Germinal center (tissue), 1 donor: ENCODE data around the gene FAM234A.
A peak's percentile ranks its signal among the peaks of the same experiment; 100 is the strongest.
"Not testable (repeated sequence)": the region's sequence is repeated elsewhere in the genome, so short reads cannot be mapped to it uniquely, and the experiment has no call there.

Experiments used
- DNase-seq: peaks from one replicate; pipeline ENCODE4 v3.0.0; 2012; ENCODE audit warnings: mixed read lengths, low spot score

The FAM234A gene, protein sequence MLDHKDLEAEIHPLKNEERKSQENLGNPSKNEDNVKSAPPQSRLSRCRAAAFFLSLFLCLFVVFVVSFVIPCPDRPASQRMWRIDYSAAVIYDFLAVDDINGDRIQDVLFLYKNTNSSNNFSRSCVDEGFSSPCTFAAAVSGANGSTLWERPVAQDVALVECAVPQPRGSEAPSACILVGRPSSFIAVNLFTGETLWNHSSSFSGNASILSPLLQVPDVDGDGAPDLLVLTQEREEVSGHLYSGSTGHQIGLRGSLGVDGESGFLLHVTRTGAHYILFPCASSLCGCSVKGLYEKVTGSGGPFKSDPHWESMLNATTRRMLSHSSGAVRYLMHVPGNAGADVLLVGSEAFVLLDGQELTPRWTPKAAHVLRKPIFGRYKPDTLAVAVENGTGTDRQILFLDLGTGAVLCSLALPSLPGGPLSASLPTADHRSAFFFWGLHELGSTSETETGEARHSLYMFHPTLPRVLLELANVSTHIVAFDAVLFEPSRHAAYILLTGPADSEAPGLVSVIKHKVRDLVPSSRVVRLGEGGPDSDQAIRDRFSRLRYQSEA

DNA sequence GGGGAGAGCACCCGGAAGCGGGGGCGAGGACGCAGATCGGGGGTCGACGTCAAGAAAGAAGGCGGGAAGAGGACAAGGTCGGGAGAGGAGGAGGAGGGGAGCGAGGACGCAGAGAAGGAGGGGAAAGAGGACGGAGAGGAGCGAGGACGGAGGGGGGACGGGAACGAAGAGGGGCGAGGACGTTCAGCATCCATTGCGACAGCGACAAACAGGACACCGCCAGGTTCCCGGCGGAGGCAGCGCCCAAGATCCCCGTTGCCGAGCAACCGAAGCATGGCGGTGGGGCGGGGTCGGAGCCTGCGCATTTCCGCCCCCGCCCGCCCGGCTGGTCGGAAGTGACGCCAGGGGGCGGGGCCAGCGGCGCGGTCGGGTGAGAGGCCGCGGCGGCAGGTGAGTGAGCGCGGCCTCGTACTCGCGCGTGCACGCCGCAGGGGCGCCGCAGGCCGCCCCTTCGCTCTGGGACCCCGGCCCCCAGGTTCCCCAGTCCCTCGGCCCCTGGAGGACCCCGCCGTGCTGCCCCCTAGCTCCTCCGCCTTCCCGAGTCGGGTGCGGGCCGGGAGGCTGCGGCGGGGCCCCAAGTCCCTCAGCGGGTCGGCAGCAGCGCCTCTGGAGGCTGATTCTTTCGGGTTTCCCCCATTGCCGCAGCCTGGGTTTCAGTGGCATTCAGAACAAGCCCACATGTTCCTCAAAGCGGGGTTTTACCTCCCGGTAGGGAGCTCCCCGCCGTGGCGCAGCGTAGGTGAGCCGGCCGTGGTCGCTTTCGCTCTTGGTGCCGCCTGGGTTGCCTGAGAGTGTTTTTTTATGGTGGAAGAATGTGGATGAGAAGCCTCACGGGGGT is at the start of gene FAM234A:
FAM234A (plus strand) TSS at position 354 of the 838 bp plus-strand sequence. CDS start 19,593 bp downstream, outside the sequence.
- DNase-seq = peak; percentile 96

DNA sequence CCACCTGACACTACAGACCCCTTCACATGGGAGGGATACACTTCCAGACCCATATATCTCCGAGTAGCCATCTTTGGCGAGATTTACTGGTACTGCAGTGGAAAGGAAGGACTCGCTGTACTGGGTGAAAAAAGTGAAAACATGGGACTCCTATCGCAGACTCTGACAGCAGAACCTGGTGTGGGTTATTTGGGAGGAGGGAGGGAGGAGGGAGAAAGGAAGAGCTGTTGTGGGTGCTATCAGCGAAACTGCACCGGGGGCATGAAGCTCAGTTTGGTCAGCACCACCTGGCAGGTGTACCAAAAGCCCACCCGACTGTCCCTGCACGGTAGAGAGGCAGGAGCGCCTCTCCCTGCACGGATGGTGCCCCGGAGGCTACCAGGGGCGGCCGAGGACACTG is 49.4 kb upstream of the FAM234A start:
- no peak for DNase-seq

DNA sequence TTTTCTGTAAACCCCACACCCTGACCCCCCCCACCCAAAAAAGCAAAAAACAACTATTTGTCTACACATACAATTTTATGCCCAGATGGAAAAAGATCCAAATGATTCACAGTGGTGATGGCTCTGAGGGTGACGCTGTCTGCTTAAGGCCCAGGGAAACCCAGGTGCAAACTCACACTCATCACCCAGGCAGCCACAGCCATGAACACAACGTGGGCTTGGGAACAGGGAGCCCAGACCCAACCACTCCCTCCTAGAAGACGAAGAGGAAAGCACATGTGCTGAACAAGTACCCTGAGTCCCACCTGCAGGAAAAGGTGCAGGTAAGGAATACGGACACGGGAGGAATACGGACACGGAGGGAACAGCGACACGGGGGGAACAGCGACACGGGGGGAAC is 48.9 kb upstream of the FAM234A start:
- DNase-seq = no peak

DNA sequence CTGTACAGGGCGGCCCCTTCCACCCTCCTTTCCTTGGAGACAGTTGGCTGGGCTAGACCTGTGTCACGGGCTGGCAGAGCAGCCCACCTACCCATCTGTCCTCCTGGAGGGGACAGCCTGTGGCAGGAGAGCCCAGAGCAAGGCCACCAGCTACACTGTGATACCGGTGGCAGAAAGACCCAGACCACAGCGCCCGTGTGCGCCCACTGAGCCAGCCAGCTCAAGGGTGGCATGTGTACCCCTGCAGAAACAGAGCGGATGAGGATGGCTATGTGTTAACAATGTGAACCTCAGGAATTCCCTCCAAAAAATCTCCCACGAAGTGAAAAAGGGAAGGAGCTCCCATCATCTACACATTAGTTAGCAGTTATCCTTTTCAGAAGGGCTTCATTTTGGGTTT is 47.3 kb upstream of the FAM234A start:
- no peak for DNase-seq

DNA sequence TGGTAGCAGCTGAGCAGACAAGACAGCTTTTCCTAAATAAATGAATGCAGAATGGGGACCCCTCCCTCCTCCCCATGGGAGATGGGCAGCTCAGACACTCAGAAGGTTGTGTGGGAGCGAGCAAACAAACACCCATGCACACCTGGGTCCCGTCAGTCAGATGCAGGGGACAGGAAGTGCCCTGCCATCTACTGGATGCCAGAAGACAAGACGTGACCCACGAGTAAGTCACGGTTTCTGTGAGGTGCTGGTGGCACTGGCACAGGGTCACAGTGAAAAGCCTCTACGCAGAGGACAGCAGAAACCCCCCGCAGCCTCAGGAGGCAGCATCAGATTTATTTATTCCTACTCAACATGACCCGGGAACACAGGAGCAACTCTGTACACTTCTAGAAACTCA is 45.9 kb upstream of the FAM234A start:
- DNase-seq = peak; percentile 45

DNA sequence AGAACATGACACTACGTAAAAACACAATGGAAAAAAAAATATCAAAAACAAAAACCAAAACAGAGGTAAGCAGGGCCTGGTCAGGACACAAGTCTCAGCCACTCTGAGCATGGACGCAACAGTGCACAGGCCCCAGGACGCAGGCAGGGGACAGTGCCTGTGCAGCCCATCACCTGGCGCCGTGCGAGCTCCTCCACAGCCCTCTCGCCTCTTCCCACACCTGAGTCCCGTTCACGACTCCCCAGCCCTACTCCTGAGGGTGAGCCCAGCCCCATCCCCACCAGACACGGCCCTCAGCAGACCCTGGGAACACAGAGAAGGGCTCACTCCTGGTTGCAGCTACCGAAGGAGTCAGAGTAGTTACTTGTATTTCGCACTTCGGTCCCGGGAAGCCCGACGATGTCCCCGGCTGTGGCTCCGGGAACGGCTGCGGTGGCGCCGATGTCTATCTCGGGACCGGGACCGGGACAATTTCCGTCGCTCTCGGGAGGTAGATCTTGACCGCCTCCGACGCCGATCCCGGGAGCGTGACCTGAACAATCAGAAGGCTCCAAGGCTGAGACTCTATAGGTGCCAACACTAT is 44.9 kb upstream of the FAM234A start:
- no peak for DNase-seq

DNA sequence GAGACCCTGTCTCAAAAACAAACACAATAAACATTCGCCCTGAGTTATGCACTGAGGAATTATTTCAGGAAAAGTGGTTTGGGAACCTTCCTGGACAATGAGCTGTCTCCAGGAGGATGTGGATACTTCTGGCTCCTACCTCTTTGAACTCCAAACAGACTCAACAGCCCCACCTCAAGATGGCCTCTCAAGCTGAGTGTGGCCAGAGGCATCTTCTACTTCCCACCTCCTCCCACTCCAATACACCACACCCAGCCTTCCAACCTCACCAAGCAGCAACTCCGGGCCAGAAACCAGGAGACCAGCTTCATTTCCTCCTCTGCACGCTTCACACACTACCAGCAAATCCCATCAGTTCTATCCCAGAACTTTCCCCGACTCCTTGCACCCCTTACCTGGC is 42.8 kb upstream of the FAM234A start:
- no peak for DNase-seq

DNA sequence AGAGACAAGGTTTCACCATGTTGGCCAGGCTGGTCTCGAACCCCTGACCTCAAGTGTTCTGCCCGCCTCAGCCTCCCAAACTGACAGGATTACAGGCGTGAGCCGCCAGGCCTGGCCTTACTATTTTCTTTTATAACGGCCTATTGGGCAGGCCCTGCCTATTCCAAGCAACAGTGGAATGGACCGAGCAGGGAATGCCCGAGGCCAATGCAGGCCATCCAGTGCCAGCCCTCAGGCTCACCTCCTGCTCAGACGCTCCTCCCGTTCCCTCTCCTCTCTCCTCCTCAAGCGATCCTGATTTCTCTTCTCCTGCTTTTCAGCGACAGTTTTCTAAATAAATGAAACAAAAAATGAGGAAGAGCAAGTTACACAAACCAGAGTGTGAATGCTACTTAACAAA is 41.9 kb upstream of the FAM234A start:
- no peak for DNase-seq

DNA sequence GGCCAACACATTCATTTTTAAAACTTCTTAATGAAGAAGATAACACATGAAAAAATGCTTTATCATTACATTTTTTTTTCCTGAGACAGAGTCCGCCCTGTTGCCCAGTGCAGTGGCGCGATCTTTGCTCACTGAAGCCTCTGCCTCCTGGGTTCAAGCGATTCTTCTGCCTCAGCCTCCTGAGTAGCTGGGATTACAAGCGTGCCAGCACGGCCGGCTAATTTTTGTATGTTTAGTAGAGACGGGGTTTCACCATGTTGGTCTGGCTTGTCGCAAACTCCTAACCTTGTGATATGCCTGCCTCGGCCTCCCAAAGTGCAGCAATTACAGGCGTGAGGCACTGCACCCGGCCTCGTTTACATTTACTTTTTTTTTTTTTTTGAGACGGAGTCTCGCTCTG is 41.2 kb upstream of the FAM234A start:
- DNase-seq = no peak

DNA sequence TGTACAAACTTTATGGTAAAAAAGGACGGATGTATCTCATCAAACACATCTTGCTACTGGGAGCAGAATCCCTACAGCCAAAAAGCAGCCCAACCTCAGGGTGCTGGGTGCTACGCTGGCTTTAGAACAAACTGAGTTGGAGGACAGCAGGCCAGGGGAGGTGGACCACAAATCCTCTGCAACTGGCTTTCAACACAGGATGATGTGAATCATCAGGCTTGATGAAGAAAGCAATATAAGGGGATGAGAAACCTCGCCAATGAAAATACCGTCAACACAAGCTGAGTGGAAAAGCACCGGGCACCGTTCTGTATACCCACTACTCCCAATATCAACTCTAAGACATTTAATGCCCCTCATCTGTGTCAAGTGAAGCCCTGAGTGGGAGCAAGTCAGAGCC is 40.1 kb upstream of the FAM234A start:
- DNase-seq = no peak

DNA sequence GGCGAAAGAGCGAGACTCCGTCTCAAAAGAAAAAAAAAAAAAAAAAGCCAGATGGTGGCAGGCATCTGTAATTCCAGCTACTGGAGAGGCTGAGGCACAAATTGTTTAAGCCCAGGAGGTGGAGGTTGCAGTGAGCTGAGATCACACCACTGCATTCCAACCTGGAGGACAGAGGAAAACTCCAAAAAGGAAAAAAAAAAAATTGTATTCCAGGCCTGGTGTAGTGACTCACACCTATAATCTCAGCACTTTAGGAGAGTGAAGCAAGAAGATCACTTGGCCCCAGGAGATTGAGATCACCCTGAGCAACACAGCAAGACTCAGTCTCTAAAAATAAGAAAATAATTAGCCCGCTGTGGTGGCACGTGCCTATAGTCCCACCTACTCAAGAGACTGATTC is 34.2 kb upstream of the FAM234A start:
- DNase-seq = no peak

DNA sequence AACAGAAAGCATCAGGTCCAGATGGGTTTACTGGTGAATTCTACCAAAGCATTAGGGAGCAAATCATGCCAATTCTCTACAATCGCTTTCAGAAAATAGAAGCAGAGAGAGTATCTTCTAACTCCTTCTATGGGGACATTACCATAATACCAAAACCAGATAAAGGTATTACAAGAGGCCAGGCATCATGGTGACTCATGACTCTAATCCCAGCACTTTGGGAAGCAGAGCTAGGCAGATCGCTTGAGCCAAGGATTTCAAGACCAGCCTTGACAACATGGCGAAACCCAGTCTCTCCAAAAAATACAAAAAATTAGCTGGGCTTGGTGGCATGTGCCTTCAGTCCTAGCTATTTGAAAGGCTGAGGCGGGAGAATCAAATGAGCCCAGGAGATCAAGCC is 31.4 kb upstream of the FAM234A start:
- no peak for DNase-seq

DNA sequence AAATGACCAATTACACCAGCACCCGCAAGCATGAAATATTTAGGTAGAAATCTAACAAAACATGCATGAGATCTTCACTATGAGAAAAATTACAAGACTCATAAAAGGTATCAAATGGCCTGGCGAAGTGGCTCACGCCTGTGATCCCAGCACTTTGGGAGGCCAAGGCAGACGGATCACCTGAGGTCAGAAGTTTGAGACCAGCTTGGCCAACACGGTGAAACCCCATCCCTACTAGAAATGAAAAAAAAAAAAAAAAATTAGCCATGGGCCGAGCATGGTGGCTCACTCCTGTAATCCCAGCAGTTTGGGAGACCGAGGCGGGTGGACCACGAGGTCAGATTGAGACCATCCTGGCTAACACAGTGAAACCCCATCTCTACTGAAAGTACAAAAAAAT is 30.6 kb upstream of the FAM234A start:
- DNase-seq = not testable (repeated sequence)

DNA sequence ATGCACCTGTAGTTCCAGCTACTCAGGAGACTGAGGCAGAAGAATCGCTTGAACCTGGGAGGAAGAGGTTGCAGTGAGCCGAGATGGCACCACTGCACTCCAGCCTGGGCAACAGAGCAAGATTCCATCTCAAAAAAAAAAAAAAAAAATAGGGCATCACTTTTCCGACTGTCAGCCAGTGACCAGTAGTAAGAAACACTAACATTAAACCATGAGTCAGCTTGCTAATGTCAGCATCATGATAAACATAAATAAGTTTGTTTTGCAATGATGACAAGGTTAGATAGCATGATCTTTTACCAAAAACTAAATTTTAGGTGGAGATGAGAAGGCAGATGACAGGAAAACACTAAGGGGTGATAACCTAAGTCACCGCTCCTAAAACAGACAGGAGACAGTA is 25.3 kb upstream of the FAM234A start:
- not testable (repeated sequence) for DNase-seq

DNA sequence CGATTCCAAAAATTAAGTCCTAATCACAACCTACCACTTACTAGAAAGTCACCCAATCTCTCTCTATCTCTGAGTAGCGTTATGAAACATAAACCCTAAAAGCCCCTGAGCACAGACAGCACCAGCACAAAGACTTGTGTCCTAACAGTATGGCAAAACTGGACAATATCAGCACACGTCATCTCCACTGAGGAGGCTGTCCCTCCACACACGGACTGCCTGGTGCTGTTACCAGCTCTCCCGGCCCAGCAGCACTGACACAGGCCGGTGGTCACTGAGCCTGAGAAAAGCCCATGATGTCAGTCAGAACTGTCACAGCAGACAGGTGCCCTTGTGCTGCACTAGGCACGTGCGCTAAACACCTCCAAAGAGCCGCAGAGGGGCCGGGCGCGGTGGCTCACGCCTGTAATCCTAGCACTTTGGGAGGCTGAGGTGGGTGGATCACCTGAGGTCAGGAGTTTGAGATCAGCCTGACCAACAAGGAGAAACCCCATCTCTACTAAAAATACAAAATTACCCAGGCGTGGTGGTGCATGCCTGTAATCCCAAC is 22.9 kb upstream of the FAM234A start:
- not testable (repeated sequence) for DNase-seq

DNA sequence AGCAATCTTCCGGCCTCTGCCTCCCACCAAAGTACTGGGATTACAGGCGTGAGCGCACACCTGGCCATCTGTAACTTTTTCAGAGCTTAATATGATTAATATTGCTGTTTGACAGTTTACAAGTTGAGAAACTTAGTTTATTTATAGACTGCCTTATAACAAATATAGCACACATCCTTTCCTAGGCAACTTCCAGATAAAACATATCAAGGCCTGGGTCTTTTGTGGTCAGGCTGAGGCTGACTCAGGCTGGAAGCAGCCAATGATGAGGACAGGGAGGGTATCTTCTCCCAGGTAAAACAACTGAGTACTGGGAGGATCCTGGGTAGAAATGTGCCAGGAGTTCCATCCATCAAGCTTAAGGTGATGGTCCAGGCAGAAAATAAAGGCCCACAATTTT is 21.6 kb upstream of the FAM234A start:
- no peak for DNase-seq

DNA sequence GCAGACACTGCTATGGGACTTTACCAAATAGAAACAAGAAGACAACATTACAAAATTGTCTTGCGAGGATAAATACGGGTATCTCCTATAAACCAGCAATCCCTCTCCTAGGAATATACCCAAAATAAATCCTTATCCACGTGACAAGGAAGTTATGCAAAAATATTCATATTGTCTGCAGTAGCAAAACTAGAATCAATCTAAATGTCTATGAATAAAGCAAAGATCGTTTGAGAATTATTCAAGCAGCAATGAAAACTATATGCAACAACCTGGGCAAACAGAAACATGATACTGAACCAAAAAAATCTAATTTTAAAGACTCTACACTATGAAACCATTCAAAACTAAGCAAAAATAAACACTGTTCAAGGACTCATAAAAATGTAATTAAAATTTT is 14.6 kb upstream of the FAM234A start:
- no peak for DNase-seq

DNA sequence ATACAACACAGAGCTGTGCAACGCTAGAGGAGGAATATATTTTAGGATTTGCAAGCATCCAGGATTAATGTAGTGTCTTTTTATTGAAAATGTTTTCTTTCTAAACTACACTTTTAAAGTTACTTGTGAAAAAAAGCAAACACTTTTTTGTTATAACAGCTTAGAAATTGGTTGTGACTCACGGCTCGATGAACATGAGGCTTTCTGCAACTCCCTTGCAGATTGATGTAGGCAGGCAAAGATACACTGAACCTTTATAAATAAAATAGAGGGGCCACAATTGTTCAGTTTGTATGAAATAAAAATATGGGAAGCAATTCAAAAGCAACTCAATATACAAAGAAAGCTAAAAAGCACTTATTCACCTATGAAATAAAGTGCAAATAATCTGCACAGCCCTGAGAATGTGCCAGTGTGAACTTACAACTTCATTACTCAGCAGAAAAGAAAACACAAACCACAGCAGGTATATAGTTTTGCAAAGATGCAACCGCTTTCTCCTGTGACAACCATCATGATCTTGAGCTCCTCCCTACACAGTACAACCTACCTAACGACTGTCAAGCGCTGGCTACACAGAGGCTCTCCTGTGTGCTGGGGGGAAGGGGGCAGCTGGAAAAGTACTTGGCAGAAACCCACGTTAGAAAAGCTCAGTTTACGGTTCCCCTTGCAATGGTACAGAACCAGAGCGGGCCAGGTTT is 6.3 kb upstream of the FAM234A start:
- DNase-seq = peak; percentile 10

DNA sequence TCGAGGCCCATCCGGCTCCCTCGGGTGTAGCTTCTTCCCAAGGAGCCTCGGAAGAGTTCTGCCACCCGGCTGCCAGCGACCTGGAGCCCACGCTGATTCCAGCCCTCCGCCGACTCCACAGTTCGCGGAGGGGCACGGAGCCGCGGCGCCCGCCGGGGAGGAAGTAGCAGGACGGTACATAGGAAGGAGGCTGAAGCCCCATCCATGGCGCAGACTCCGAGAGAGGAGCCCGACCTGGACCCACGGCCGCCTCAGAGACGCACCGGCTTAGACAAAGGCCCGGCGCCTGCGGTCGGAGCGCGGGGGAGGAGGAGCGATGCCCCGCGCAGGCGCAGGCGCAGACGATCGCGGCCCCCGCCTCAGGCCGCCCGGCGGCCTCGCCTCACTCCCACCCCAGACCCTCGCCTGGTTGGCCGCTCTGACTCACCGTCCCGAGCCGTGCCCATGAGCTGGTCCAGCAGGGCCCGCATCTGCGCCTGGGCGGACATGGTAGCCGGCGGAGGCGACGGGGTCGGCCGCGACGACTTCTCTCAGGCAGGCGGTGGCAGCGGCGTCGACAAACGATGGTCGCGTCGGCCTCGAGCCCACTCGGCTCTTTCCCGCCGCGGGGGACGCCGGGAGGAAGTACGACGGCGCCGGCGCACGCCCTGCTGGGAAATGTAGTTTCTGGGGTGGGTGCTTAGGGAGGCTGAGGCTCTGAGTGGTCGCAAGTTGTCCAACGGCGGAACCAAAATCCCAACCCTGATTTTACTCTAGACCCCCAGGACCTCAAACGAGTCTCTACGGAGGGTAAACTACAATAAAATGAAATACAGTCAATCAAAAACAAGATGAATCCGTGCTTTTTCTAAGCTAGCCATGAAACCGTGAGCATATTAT is 5.5 kb upstream of the FAM234A start, which contains the start of gene LUC7L:
LUC7L (minus strand) TSS at position 598 of the 879 bp plus-strand sequence; CDS start at position 488, 110 bp downstream.
- peak; percentile 89 for DNase-seq

DNA sequence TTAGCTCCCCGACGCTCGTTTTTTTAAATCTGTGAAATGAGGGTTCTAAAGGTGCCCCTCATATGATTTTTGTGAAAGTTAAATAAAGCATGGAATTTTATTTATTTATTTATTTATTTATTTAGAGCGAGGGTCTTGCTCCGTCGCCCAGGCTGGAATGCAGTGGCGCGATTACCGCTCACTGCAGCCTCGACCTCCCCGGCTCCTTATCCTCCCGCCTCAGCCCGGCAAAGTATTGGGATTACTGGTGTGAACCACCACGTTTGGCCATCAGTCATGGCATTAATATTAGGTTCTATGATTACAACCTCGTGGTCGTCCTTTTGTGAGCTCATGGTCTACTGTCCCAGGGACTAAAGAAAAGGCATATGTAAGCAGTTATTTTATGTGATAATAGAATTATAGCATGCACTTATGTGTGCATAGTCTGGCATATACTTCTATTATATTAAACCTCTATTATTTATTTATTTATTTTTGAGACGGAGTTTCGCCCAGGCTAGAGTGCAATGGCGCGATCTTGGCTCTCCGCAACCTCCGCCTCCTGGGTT is 4.8 kb upstream of the FAM234A start:
- no peak for DNase-seq
